ENCODE data around the gene C11orf42. TPM values are rescaled to one million over a fixed set of nuclear protein-coding genes. Genes with fewer than 3 reads are reported as not detected.
A peak's percentile ranks its signal among the peaks of the same experiment; 100 is the strongest.

C11orf42 gene
- total RNA-seq, 4 donors from 2014 or later = not detected

GRCh38 chr11:6214530-6214929 lies 9.2 kb downstream of the C11orf42 start:
- H3K27ac ChIP-seq (replicated peaks in 1 of 4) = no peak overlapping the region
- H3K36me3 ChIP-seq = peaks cover 40 to 99% (median 95%) of the 10 kb centered on the region in 4 donors
- no peak for TF ChIP-seq CTCF (IDR thresholded peaks at IDR 0.05)
- no peaks in the 10 kb centered on the region for H3K27me3 ChIP-seq
- no peaks in the 10 kb centered on the region for H3K9me3 ChIP-seq
- no peak overlapping the region for H3K4me3 ChIP-seq
- DNase-seq (ENCODE audit: extremely low spot score) = no peak
- intact Hi-C loops (cut with DNase I) = no loop called here
- WGBS = 92% methylated on average over 10 of the region's 10 CpGs
- peaks cover 0 to 4% (median 0%) of the 10 kb centered on the region in 4 donors for H3K4me1 ChIP-seq

GRCh38 chr11:6216501-6216900 lies 11.1 kb downstream of the C11orf42 start:
- WGBS = 93% methylated on average over 4 of the region's 4 CpGs
- Histone ChIP-seq H3K4me3 (no peak overlapping the region), H3K27me3 (no peaks in the 10 kb centered on the region), H3K36me3 (peaks cover 39 to 99% (median 85%) of the 10 kb centered on the region in 4 donors), H3K9me3 (no peaks in the 10 kb centered on the region), H3K27ac (replicated peaks in 1 of 4) (no peak overlapping the region), H3K4me1 (peaks cover 0 to 8% (median 2%) of the 10 kb centered on the region in 4 donors)
- intact Hi-C loops (cut with DNase I) = no loop called here
- no peak for DNase-seq (ENCODE audit: extremely low spot score)
- TF ChIP-seq CTCF (IDR thresholded peaks at IDR 0.05) = no peak
- TF ChIP-seq EP300 (IDR thresholded peaks at IDR 0.05) = no peak
- no peak for TF ChIP-seq POLR2A (IDR thresholded peaks at IDR 0.05; ENCODE audit: low read depth)
- no peak for TF ChIP-seq POLR2AphosphoS5 (IDR thresholded peaks at IDR 0.05)

- peaks cover 45 to 99% (median 85%) of the 10 kb centered on the region in 4 donors for H3K36me3 ChIP-seq
- TF ChIP-seq EP300 (IDR thresholded peaks at IDR 0.05) = no peak
- TF ChIP-seq CTCF (IDR thresholded peaks at IDR 0.05) = no peak
Measured at GRCh38 chr11:6217722-6218121, 12.4 kb downstream of the C11orf42 start.

GRCh38 chr11:6219359-6219758 lies 14.0 kb downstream of the C11orf42 start:
- Histone ChIP-seq H3K4me3 (no peak overlapping the region), H3K27ac (replicated peaks in 1 of 4) (peak overlapping the region in 2 of 4 donors; percentile 16 to 45), H3K4me1 (peaks cover 0 to 8% (median 4%) of the 10 kb centered on the region in 4 donors), H3K36me3 (peaks cover 56 to 100% (median 88%) of the 10 kb centered on the region in 4 donors), H3K27me3 (no peaks in the 10 kb centered on the region), H3K9me3 (no peaks in the 10 kb centered on the region)
- intact Hi-C loops (cut with DNase I) = no loop called here
- WGBS = 62% methylated on average over 2 of the region's 2 CpGs
- TF ChIP-seq CTCF (IDR thresholded peaks at IDR 0.05) (no peak), POLR2AphosphoS5 (IDR thresholded peaks at IDR 0.05) (no peak), EP300 (IDR thresholded peaks at IDR 0.05) (no peak), POLR2A (IDR thresholded peaks at IDR 0.05; ENCODE audit: low read depth) (no peak)
- DNase-seq (ENCODE audit: extremely low spot score) = no peak

More at GRCh38 chr11:6217722-6218121, 12.4 kb downstream of the C11orf42 start:
- no peak overlapping the region for H3K4me3 ChIP-seq
- H3K9me3 ChIP-seq = no peaks in the 10 kb centered on the region
- WGBS = 88% methylated on average over 14 of the region's 19 CpGs
- intact Hi-C loops (cut with DNase I) = no loop called here
- H3K4me1 ChIP-seq = peaks cover 0 to 8% (median 2%) of the 10 kb centered on the region in 4 donors
- no peak for DNase-seq (ENCODE audit: extremely low spot score)
- H3K27ac ChIP-seq (replicated peaks in 1 of 4) = no peak overlapping the region
- no peaks in the 10 kb centered on the region for H3K27me3 ChIP-seq

GRCh38 chr11:6223854-6224253 lies 18.5 kb downstream of the C11orf42 start:
- Histone ChIP-seq H3K27ac (replicated peaks in 1 of 4) (no peak overlapping the region), H3K9me3 (no peaks in the 10 kb centered on the region), H3K27me3 (no peaks in the 10 kb centered on the region), H3K36me3 (peaks cover 33 to 58% (median 45%) of the 10 kb centered on the region in 4 donors), H3K4me3 (no peak overlapping the region), H3K4me1 (peaks cover 6 to 23% (median 20%) of the 10 kb centered on the region in 4 donors)
- no peak for TF ChIP-seq EP300 (IDR thresholded peaks at IDR 0.05)
- TF ChIP-seq POLR2A (IDR thresholded peaks at IDR 0.05; ENCODE audit: low read depth) = no peak
- TF ChIP-seq CTCF (IDR thresholded peaks at IDR 0.05) = no peak
- no peak for TF ChIP-seq POLR2AphosphoS5 (IDR thresholded peaks at IDR 0.05)
- no peak for DNase-seq (ENCODE audit: extremely low spot score)
- WGBS = 97% methylated on average over 17 of the region's 17 CpGs
- intact Hi-C loops (cut with DNase I) = no loop called here
